ENCODE results near the gene HLTF. TPM values are rescaled to one million over a fixed set of nuclear protein-coding genes. Genes with fewer than 3 reads are reported as not detected.

Gene HLTF
- total RNA-seq, 2 experiments from 2014 or later, result 19.8 to 20.8 TPM

GRCh38 chr3:149058602-149059001 lies 27.7 kb downstream of the HLTF start:
- H3K27ac Mint-ChIP-seq, result no peak overlapping the region
- H3K27me3 Mint-ChIP-seq, result no peaks in the 10 kb centered on the region
- no peak for DNase-seq
- peaks cover 37% of the 10 kb centered on the region for H3K36me3 Mint-ChIP-seq
- peaks cover 2% of the 10 kb centered on the region for H3K4me1 Mint-ChIP-seq
- H3K9me3 Mint-ChIP-seq, result peaks cover 4% of the 10 kb centered on the region
- H3K4me3 Mint-ChIP-seq, result no peak overlapping the region

- H3K36me3 Mint-ChIP-seq, result peaks cover 41% of the 10 kb centered on the region
- no peak overlapping the region for H3K27ac Mint-ChIP-seq
- peaks cover 2% of the 10 kb centered on the region for H3K4me1 Mint-ChIP-seq
- DNase-seq, result no peak
- no peaks in the 10 kb centered on the region for H3K27me3 Mint-ChIP-seq
- peaks cover 4% of the 10 kb centered on the region for H3K9me3 Mint-ChIP-seq
- H3K4me3 Mint-ChIP-seq, result no peak overlapping the region
These were observed 28.1 kb downstream of the HLTF start for GRCh38 chr3:149058198-149058597.

- Mint-ChIP-seq H3K36me3 (peaks cover 47% of the 10 kb centered on the region), H3K27me3 (no peaks in the 10 kb centered on the region), H3K4me3 (no peak overlapping the region), H3K4me1 (peaks cover 2% of the 10 kb centered on the region), H3K9me3 (peaks cover 4% of the 10 kb centered on the region), H3K27ac (no peak overlapping the region)
- DNase-seq, result no peak
These were observed 30.8 kb downstream of the HLTF start for GRCh38 chr3:149055575-149055974.

- DNase-seq, result no peak
- Mint-ChIP-seq H3K4me3 (no peak overlapping the region), H3K4me1 (peaks cover 20% of the 10 kb centered on the region), H3K27ac (no peak overlapping the region), H3K36me3 (peaks cover 24% of the 10 kb centered on the region), H3K9me3 (no peaks in the 10 kb centered on the region), H3K27me3 (no peaks in the 10 kb centered on the region)
These were observed 41.8 kb downstream of the HLTF start for GRCh38 chr3:149044339-149045083.

GRCh38 chr3:149042789-149043386 lies 43.4 kb downstream of the HLTF start:
- Mint-ChIP-seq H3K4me1 (peaks cover 20% of the 10 kb centered on the region), H3K4me3 (peak overlapping the region; percentile 60), H3K36me3 (peaks cover 24% of the 10 kb centered on the region), H3K9me3 (no peaks in the 10 kb centered on the region), H3K27ac (peak overlapping the region; percentile 86), H3K27me3 (no peaks in the 10 kb centered on the region)
- no peak for DNase-seq

GRCh38 chr3:149038322-149038721 lies 48.0 kb downstream of the HLTF start:
- Mint-ChIP-seq H3K27ac (no peak overlapping the region), H3K36me3 (peaks cover 14% of the 10 kb centered on the region), H3K27me3 (no peaks in the 10 kb centered on the region), H3K4me1 (peaks cover 13% of the 10 kb centered on the region), H3K4me3 (no peak overlapping the region), H3K9me3 (no peaks in the 10 kb centered on the region)
- DNase-seq, result no peak

GRCh38 chr3:149037684-149038083 lies 48.6 kb downstream of the HLTF start:
- Mint-ChIP-seq H3K27ac (no peak overlapping the region), H3K4me3 (no peak overlapping the region), H3K4me1 (peaks cover 6% of the 10 kb centered on the region), H3K9me3 (no peaks in the 10 kb centered on the region), H3K36me3 (peaks cover 12% of the 10 kb centered on the region), H3K27me3 (no peaks in the 10 kb centered on the region)
- DNase-seq, result no peak

GRCh38 chr3:149031096-149031495 lies 55.2 kb downstream of the HLTF start:
- H3K4me1 Mint-ChIP-seq, result peaks cover 2% of the 10 kb centered on the region
- no peaks in the 10 kb centered on the region for H3K27me3 Mint-ChIP-seq
- H3K9me3 Mint-ChIP-seq, result no peaks in the 10 kb centered on the region
- DNase-seq, result no peak
- no peak overlapping the region for H3K27ac Mint-ChIP-seq
- H3K36me3 Mint-ChIP-seq, result peaks cover 11% of the 10 kb centered on the region
- H3K4me3 Mint-ChIP-seq, result no peak overlapping the region

- Mint-ChIP-seq H3K9me3 (peaks cover 5% of the 10 kb centered on the region), H3K27me3 (no peaks in the 10 kb centered on the region), H3K4me3 (no peak overlapping the region), H3K4me1 (peaks cover 2% of the 10 kb centered on the region), H3K36me3 (peaks cover 38% of the 10 kb centered on the region), H3K27ac (no peak overlapping the region)
- no peak for DNase-seq
These were observed 59.6 kb downstream of the HLTF start for GRCh38 chr3:149026718-149027117.

- H3K9me3 Mint-ChIP-seq, result peaks cover 5% of the 10 kb centered on the region
- H3K27me3 Mint-ChIP-seq, result no peaks in the 10 kb centered on the region
These were observed 62.4 kb downstream of the HLTF start for GRCh38 chr3:149023951-149024350.

GRCh38 chr3:149021830-149022229 lies 64.5 kb downstream of the HLTF start:
- no peak overlapping the region for H3K4me3 Mint-ChIP-seq
- H3K4me1 Mint-ChIP-seq, result peaks cover 6% of the 10 kb centered on the region
- H3K9me3 Mint-ChIP-seq, result peaks cover 5% of the 10 kb centered on the region
- no peak overlapping the region for H3K27ac Mint-ChIP-seq
- H3K27me3 Mint-ChIP-seq, result no peaks in the 10 kb centered on the region
- peaks cover 36% of the 10 kb centered on the region for H3K36me3 Mint-ChIP-seq
- no peak for DNase-seq

More at GRCh38 chr3:149023951-149024350, 62.4 kb downstream of the HLTF start:
- DNase-seq, result no peak
- Mint-ChIP-seq H3K36me3 (peaks cover 38% of the 10 kb centered on the region), H3K4me3 (no peak overlapping the region), H3K4me1 (peaks cover 6% of the 10 kb centered on the region), H3K27ac (no peak overlapping the region)

GRCh38 chr3:149020839-149021252 lies 65.5 kb downstream of the HLTF start:
- Mint-ChIP-seq H3K27ac (no peak overlapping the region), H3K4me1 (peaks cover 6% of the 10 kb centered on the region), H3K27me3 (no peaks in the 10 kb centered on the region), H3K9me3 (peaks cover 5% of the 10 kb centered on the region), H3K4me3 (no peak overlapping the region), H3K36me3 (peaks cover 30% of the 10 kb centered on the region)
- DNase-seq, result no peak

- H3K27ac Mint-ChIP-seq, result no peak overlapping the region
- peaks cover 6% of the 10 kb centered on the region for H3K4me1 Mint-ChIP-seq
- DNase-seq, result no peak
- no peak overlapping the region for H3K4me3 Mint-ChIP-seq
- no peaks in the 10 kb centered on the region for H3K27me3 Mint-ChIP-seq
- H3K9me3 Mint-ChIP-seq, result peaks cover 5% of the 10 kb centered on the region
- H3K36me3 Mint-ChIP-seq, result peaks cover 33% of the 10 kb centered on the region
These were observed 66.0 kb downstream of the HLTF start for GRCh38 chr3:149020196-149020838.

- no peak for DNase-seq
- H3K4me3 Mint-ChIP-seq, result no peak overlapping the region
- H3K27me3 Mint-ChIP-seq, result no peaks in the 10 kb centered on the region
- H3K27ac Mint-ChIP-seq, result no peak overlapping the region
- peaks cover 6% of the 10 kb centered on the region for H3K4me1 Mint-ChIP-seq
- peaks cover under 1% of the 10 kb centered on the region for H3K9me3 Mint-ChIP-seq
- H3K36me3 Mint-ChIP-seq, result peaks cover 28% of the 10 kb centered on the region
These were observed 66.8 kb downstream of the HLTF start for GRCh38 chr3:149019580-149019979.

- H3K9me3 Mint-ChIP-seq, result no peaks in the 10 kb centered on the region
- no peak overlapping the region for H3K27ac Mint-ChIP-seq
- DNase-seq, result no peak
- H3K4me3 Mint-ChIP-seq, result no peak overlapping the region
- H3K4me1 Mint-ChIP-seq, result peaks cover 6% of the 10 kb centered on the region
- no peaks in the 10 kb centered on the region for H3K27me3 Mint-ChIP-seq
- peaks cover 20% of the 10 kb centered on the region for H3K36me3 Mint-ChIP-seq
These were observed 68.1 kb downstream of the HLTF start for GRCh38 chr3:149018247-149018646.

Data from activated naive CD8-positive, alpha-beta T cell treated with anti-CD3 and anti-CD28 coated beads for 36 hours (primary cell).